Measurements from ENCODE around the gene RPS26.

DNA sequence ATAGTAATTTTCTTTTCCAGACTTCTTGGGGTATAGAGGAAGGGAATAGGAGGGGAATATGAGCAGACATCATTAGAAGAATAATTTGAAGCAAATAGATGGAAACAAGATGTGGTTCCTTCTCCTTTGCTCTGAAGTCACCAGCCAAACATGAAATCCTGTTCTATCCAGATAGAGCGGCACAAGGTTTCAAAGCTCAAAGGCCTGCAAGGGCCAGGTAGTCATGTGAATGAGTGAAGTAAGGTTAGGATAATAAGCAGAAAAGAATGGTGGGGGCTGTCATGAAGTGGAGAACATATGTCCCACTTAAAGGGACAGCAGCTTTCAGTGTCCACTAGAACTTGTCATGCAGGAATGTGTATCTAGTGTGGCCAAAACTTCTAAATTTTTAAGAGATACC lies 23.4 kb upstream of the RPS26 start:
- TF ChIP-seq EZH2 (IDR thresholded peaks at IDR 0.05; ENCODE audit: insufficient read depth, low read length), result no peak
- TF ChIP-seq, protein P1, sequence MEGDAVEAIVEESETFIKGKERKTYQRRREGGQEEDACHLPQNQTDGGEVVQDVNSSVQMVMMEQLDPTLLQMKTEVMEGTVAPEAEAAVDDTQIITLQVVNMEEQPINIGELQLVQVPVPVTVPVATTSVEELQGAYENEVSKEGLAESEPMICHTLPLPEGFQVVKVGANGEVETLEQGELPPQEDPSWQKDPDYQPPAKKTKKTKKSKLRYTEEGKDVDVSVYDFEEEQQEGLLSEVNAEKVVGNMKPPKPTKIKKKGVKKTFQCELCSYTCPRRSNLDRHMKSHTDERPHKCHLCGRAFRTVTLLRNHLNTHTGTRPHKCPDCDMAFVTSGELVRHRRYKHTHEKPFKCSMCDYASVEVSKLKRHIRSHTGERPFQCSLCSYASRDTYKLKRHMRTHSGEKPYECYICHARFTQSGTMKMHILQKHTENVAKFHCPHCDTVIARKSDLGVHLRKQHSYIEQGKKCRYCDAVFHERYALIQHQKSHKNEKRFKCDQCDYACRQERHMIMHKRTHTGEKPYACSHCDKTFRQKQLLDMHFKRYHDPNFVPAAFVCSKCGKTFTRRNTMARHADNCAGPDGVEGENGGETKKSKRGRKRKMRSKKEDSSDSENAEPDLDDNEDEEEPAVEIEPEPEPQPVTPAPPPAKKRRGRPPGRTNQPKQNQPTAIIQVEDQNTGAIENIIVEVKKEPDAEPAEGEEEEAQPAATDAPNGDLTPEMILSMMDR (IDR thresholded peaks at IDR 0.05; ENCODE audit: insufficient read depth, low read depth, low read length), result no peak
